ENCODE results near the gene PPP1R1B. TPM values are rescaled to one million over a fixed set of nuclear protein-coding genes. Genes with fewer than 3 reads are reported as not detected.

Gene PPP1R1B
- total RNA-seq, 2 donors from 2014 or later = 0.22 to 0.42 TPM

DNA sequence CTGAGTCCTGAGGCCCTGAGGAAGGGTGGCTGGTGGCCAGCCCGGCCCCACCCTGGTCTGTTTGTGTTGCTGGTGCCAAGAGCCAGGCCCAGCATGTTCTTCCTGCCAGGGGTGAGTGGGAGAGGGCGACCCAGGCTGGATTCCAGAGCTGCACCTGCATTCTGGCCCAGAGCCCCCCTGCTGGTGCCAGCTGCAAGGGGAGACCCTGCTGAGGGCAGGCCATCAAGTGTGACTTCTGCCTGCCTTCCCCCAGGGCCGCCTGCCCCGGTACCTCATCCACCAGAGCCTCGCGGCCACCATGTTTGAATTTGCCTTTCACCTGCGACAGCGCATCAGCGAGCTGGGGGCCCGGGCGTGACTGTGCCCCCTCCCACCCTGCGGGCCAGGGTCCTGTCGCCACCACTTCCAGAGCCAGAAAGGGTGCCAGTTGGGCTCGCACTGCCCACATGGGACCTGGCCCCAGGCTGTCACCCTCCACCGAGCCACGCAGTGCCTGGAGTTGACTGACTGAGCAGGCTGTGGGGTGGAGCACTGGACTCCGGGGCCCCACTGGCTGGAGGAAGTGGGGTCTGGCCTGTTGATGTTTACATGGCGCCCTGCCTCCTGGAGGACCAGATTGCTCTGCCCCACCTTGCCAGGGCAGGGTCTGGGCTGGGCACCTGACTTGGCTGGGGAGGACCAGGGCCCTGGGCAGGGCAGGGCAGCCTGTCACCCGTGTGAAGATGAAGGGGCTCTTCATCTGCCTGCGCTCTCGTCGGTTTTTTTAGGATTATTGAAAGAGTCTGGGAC is 36.0 kb downstream of the PPP1R1B start:
- H3K36me3 Mint-ChIP-seq (ENCODE audit: low read depth) = no peaks in the 10 kb centered on the region

DNA sequence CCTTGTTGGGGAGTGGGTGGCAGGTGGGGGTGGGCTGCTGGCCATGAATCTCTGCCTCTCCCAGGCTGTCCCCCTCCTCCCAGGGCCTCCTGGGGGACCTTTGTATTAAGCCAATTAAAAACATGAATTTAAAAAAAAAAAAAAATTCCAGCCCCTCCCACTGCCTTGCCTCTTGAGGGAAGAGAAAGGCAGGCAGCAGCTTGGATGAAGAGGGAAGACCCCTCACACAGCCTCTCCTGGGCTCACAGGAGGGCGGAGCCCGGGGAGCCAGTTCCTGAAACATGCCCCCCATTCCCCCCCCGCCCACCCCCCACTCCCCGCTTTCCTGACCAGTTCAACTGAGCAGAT is 36.6 kb downstream of the PPP1R1B start:
- no peaks in the 10 kb centered on the region for H3K36me3 Mint-ChIP-seq (ENCODE audit: low read depth)
- no peaks in the 10 kb centered on the region for H3K9me3 ChIP-seq (ENCODE audit: control insufficient read depth, low read length, poor library complexity, severe bottlenecking)
- H3K4me1 Mint-ChIP-seq = no peaks in the 10 kb centered on the region
- peaks cover 17% of the 10 kb centered on the region for H3K27me3 Mint-ChIP-seq
- H3K4me3 Mint-ChIP-seq = no peak overlapping the region
- no peak for DNase-seq
- ATAC-seq = no peak
- no peak overlapping the region for H3K27ac Mint-ChIP-seq

More for the DNA sequence above, 36.0 kb downstream of the PPP1R1B start:
- no peak overlapping the region for H3K27ac Mint-ChIP-seq
- DNase-seq (no peak), ATAC-seq (no peak)
- H3K27me3 Mint-ChIP-seq = peaks cover 15% of the 10 kb centered on the region
- no peaks in the 10 kb centered on the region for H3K9me3 ChIP-seq (ENCODE audit: control insufficient read depth, low read length, poor library complexity, severe bottlenecking)
- no peak overlapping the region for H3K4me3 Mint-ChIP-seq
- H3K4me1 Mint-ChIP-seq = no peaks in the 10 kb centered on the region

- peaks cover 4% of the 10 kb centered on the region for H3K4me1 Mint-ChIP-seq
- peaks cover 3% of the 10 kb centered on the region for H3K36me3 Mint-ChIP-seq (ENCODE audit: low read depth)
- no peak overlapping the region for H3K27ac Mint-ChIP-seq
- no peaks in the 10 kb centered on the region for H3K9me3 ChIP-seq (ENCODE audit: control insufficient read depth, low read length, poor library complexity, severe bottlenecking)
- ATAC-seq (no peak), DNase-seq (no peak)
- peaks cover 21% of the 10 kb centered on the region for H3K27me3 Mint-ChIP-seq
- no peak overlapping the region for H3K4me3 Mint-ChIP-seq
Measured at GRCh38 chr17:39663688-39664580, 37.2 kb downstream of the PPP1R1B start.

GRCh38 chr17:39664581-39665561 is 38.1 kb downstream of the PPP1R1B start, which contains the start of gene TCAP:
Gene TCAP, plus strand, starts transcription at chr17:39665349. Its CDS starts 11 bp downstream, at chr17:39665360.
- no peak for ATAC-seq
- peaks cover 4% of the 10 kb centered on the region for H3K4me1 Mint-ChIP-seq
- H3K27me3 Mint-ChIP-seq = peaks cover 21% of the 10 kb centered on the region
- peak within 1 kb of the TSS; percentile 66 for H3K4me3 Mint-ChIP-seq
- no peaks in the 10 kb centered on the region for H3K9me3 ChIP-seq (ENCODE audit: control insufficient read depth, low read length, poor library complexity, severe bottlenecking)
- no peak within 1 kb of the TSS for H3K27ac Mint-ChIP-seq
- no peak for DNase-seq
- peaks cover 3% of the 10 kb centered on the region for H3K36me3 Mint-ChIP-seq (ENCODE audit: low read depth)

- Mint-ChIP-seq H3K27me3 (peaks cover 25% of the 10 kb centered on the region), H3K4me1 (peaks cover 4% of the 10 kb centered on the region), H3K4me3 (peak overlapping the region; percentile 66), H3K36me3 (ENCODE audit: low read depth) (peaks cover 3% of the 10 kb centered on the region), H3K27ac (no peak overlapping the region)
- ATAC-seq (peak; percentile 30), DNase-seq (no peak)
- H3K9me3 ChIP-seq (ENCODE audit: control insufficient read depth, low read length, poor library complexity, severe bottlenecking) = no peaks in the 10 kb centered on the region
Measured at GRCh38 chr17:39665642-39666224, 39.0 kb downstream of the PPP1R1B start.

- Mint-ChIP-seq H3K27me3 (peaks cover 25% of the 10 kb centered on the region), H3K4me1 (peaks cover 4% of the 10 kb centered on the region), H3K36me3 (ENCODE audit: low read depth) (peaks cover 3% of the 10 kb centered on the region), H3K4me3 (peak overlapping the region; percentile 66), H3K27ac (no peak overlapping the region)
- no peak for DNase-seq
- no peaks in the 10 kb centered on the region for H3K9me3 ChIP-seq (ENCODE audit: control insufficient read depth, low read length, poor library complexity, severe bottlenecking)
- ATAC-seq = no peak
Measured at GRCh38 chr17:39666231-39666600, 39.5 kb downstream of the PPP1R1B start.

GRCh38 chr17:39666601-39667261 is 40.0 kb downstream of the PPP1R1B start:
- no peak for ATAC-seq
- Mint-ChIP-seq H3K4me3 (peak overlapping the region; percentile 53), H3K4me1 (peaks cover 5% of the 10 kb centered on the region), H3K27ac (no peak overlapping the region), H3K36me3 (ENCODE audit: low read depth) (peaks cover 3% of the 10 kb centered on the region), H3K27me3 (peaks cover 25% of the 10 kb centered on the region)
- H3K9me3 ChIP-seq (ENCODE audit: control insufficient read depth, low read length, poor library complexity, severe bottlenecking) = no peaks in the 10 kb centered on the region
- no peak for DNase-seq

DNA sequence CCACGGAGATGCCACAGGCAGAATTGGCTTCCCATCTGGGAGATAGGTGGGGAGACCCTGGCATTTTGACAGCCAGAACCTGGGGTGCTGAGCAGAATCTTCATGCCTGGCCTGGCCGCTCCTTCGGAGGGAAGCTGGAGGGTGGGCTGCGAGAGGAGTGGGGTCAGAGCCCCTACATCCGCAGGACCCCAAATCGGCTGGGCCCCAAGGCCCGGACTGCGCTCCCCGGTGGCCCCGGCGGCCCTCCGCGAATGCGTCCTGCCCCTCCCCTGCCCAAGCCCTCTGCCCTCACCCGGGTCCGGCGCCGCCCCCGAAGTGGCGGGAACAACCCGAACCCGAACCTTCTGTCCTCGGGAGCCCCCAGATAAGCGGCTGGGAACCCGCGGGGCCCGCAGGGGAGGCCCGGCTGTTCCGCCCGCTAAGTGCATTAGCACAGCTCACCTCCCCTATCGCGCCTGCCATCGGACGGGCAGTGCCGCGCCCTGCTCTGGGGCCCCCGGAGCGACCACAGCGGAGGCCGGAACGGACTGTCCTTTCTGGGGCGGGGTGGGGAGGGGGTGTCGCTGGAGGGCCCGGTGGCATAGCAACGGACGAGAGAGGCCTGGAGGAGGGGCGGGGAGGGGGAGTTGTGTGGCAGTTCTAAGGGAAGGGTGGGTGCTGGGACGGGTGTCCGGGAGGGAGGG is 40.7 kb downstream of the PPP1R1B start:
- Mint-ChIP-seq H3K36me3 (ENCODE audit: low read depth) (peaks cover 3% of the 10 kb centered on the region), H3K27ac (no peak overlapping the region), H3K27me3 (peaks cover 29% of the 10 kb centered on the region), H3K4me3 (peak overlapping the region; percentile 85), H3K4me1 (peaks cover 8% of the 10 kb centered on the region)
- no peaks in the 10 kb centered on the region for H3K9me3 ChIP-seq (ENCODE audit: control insufficient read depth, low read length, poor library complexity, severe bottlenecking)
- ATAC-seq (no peak), DNase-seq (no peak)

GRCh38 chr17:39667945-39668924 is 41.5 kb downstream of the PPP1R1B start, which contains the start of gene PNMT:
Gene PNMT, plus strand, starts transcription at chr17:39668453. Its CDS starts 23 bp downstream, at chr17:39668476.
- no peaks in the 10 kb centered on the region for H3K9me3 ChIP-seq (ENCODE audit: control insufficient read depth, low read length, poor library complexity, severe bottlenecking)
- H3K36me3 Mint-ChIP-seq (ENCODE audit: low read depth) = peaks cover 3% of the 10 kb centered on the region
- peaks cover 29% of the 10 kb centered on the region for H3K27me3 Mint-ChIP-seq
- no peak within 1 kb of the TSS for H3K27ac Mint-ChIP-seq
- ATAC-seq (peak; percentile 79), DNase-seq (peak; percentile 47 to 63 (median 57))
- H3K4me3 Mint-ChIP-seq = peak within 1 kb of the TSS; percentile 85
- H3K4me1 Mint-ChIP-seq = peaks cover 8% of the 10 kb centered on the region

GRCh38 chr17:39669897-39670735 is 43.4 kb downstream of the PPP1R1B start:
- no peaks in the 10 kb centered on the region for H3K9me3 ChIP-seq (ENCODE audit: control insufficient read depth, low read length, poor library complexity, severe bottlenecking)
- peaks cover 8% of the 10 kb centered on the region for H3K4me1 Mint-ChIP-seq
- H3K27ac Mint-ChIP-seq = no peak overlapping the region
- ATAC-seq = no peak
- peaks cover 29% of the 10 kb centered on the region for H3K27me3 Mint-ChIP-seq
- H3K36me3 Mint-ChIP-seq (ENCODE audit: low read depth) = peaks cover 3% of the 10 kb centered on the region
- no peak for DNase-seq
- no peak overlapping the region for H3K4me3 Mint-ChIP-seq
